Smooth muscle cell of the umbilical artery (primary cell): Measurements from ENCODE around the gene MACIR. TPM values are rescaled to one million over a fixed set of nuclear protein-coding genes. Genes with fewer than 3 reads are reported as not detected.

Source experiments
- total RNA-seq: library from RNA; depleted of rRNA; stranded (reverse); fragments of >200 nt; gene quantifications from 2 replicates; pipeline ENCODE4 v1.2.3, GENCODE V29; 2014

MACIR gene
- 8.0 and 26.0 TPM in 2 replicates for total RNA-seq

GRCh38 chr5:103258368-103258956, at the start of gene MACIR:
Gene MACIR, plus strand, starts transcription at chr5:103258763. Its CDS starts 17,157 bp downstream, at chr5:103275920.

Other genes with a start within 250 kb of the MACIR start
- gene GIN1, start 138.6 kb upstream of the MACIR start, total RNA-seq: 7.0 and 8.9 TPM in 2 replicates
- gene PPIP5K2, start 138.5 kb upstream of the MACIR start, total RNA-seq: 46.9 and 60.2 TPM in 2 replicates